Endothelial cell of umbilical vein (primary cell): ENCODE results near the gene PPME1. TPM values are rescaled to one million over a fixed set of nuclear protein-coding genes. Genes with fewer than 3 reads are reported as not detected.

Experiments used
- BruUV-seq: library from RNA; stranded (reverse); fragments of 400-500 nt; replicated peaks from 2 replicates; lab custom pipeline; 2021; lab: Mats Ljungman, UMichigan
- CTCF ChIA-PET: fragments of 300-600, 350-600 bp; sonication (Branson Sonifier 250); formaldehyde crosslinking; loops from one replicate; lab custom pipeline; 2021; ENCODE audit warnings: antibody characterized with exemption, inconsistent platforms; lab: Charles Lee
- POLR2A ChIA-PET: fragments of 300-600, 350-600 bp; sonication (Branson Sonifier 250); formaldehyde crosslinking; loops from one replicate; lab custom pipeline; 2021; ENCODE audit warnings: antibody characterized with exemption, inconsistent platforms; lab: Charles Lee
- DNase-seq: peaks from one replicate; pipeline ENCODE4 v3.0.0-alpha.2; 2011; ENCODE audit warnings: low read depth, low spot score
- FAIRE-seq: peaks from 2 replicates; lab custom pipeline; 2011; peaks lifted over from hg19 to GRCh38; lab: Jason Lieb, UNC
- H2AFZ ChIP-seq: 2 replicates; pipeline ENCODE4 v1.6.0; 2012; ENCODE audit warnings: low read depth, low read length, control low read depth, inconsistent platforms
- H3K27ac ChIP-seq: 2 replicates; pipeline ENCODE4 v1.5.1; 2011; ENCODE audit warnings: low read depth, mild to moderate bottlenecking, control low read depth, low read length, moderate library complexity; ENCODE audit not compliant: insufficient read depth
- H3K27me3 ChIP-seq, 2 experiments: 2 replicates each; pipeline versions ENCODE4 v1.6.0 to v1.6.1; 2011; ENCODE audit warnings: low read length in 2 of 2, mixed read lengths in 1 of 2; ENCODE audit not compliant: control insufficient read depth in 2 of 2, insufficient read depth in 2 of 2
- H3K36me3 ChIP-seq, 2 experiments: 2 replicates in 1 of 2; 3 replicates in 1 of 2; pipeline ENCODE4 v1.5.1; 2011; ENCODE audit warnings: low read length in 2 of 2, mild to moderate bottlenecking in 1 of 2, moderate library complexity in 1 of 2; ENCODE audit not compliant: control insufficient read depth in 2 of 2, insufficient read depth in 2 of 2; ENCODE audit errors: extremely low read depth in 1 of 2
- H3K4me1 ChIP-seq: 3 replicates; pipeline ENCODE4 v1.5.1; 2011; ENCODE audit warnings: mild to moderate bottlenecking, low read length; ENCODE audit not compliant: control insufficient read depth, insufficient read depth; ENCODE audit errors: extremely low read depth
- H3K4me2 ChIP-seq: 2 replicates; pipeline ENCODE4 v1.6.1; 2011; ENCODE audit warnings: low read length, control low read depth, mixed read lengths; ENCODE audit not compliant: insufficient read depth
- H3K4me3 ChIP-seq, 3 experiments: fragments of 200-600 bp in 1 of 3; sonication (generic), shearing (Covaris generic) in 1 of 3; replicated peaks in 1 of 3; 2 replicates each; pipeline ENCODE4 v1.5.1; 2011 to 2016; ENCODE audit warnings: control low read depth in 3 of 3, low read length in 3 of 3, mild to moderate bottlenecking in 2 of 3, inconsistent platforms in 1 of 3, low read depth in 1 of 3, moderate library complexity in 1 of 3; ENCODE audit not compliant: insufficient read depth in 1 of 3
- H3K79me2 ChIP-seq: 2 replicates; pipeline ENCODE4 v1.6.0; 2012; ENCODE audit warnings: low read length, inconsistent platforms; ENCODE audit not compliant: control insufficient read depth, insufficient read depth
- H3K9ac ChIP-seq: replicated peaks from 2 replicates; pipeline ENCODE3; 2011; ENCODE audit warnings: low read length, control low read depth; ENCODE audit not compliant: insufficient read depth; ENCODE audit errors: extremely low read depth
- H3K9me1 ChIP-seq: replicated peaks from 3 replicates; pipeline ENCODE4 v1.6.0; 2011; ENCODE audit warnings: mild to moderate bottlenecking, low read length; ENCODE audit not compliant: control insufficient read depth, insufficient read depth; ENCODE audit errors: extremely low read depth
- H3K9me3 ChIP-seq: replicated peaks from 2 replicates; pipeline ENCODE4 v1.5.1; 2012; ENCODE audit warnings: low read length, inconsistent platforms; ENCODE audit not compliant: control insufficient read depth, insufficient read depth
- H4K20me1 ChIP-seq: replicated peaks from 2 replicates; pipeline ENCODE3; 2011; ENCODE audit warnings: mild to moderate bottlenecking, low read length; ENCODE audit not compliant: control insufficient read depth, insufficient read depth; ENCODE audit errors: extremely low read depth
- EZH2 ChIP-seq: IDR thresholded peaks from 2 replicates; pipeline ENCODE4 v1.6.1; 2012; ENCODE audit warnings: borderline replicate concordance, low read depth, mild to moderate bottlenecking, moderate library complexity, low read length, inconsistent platforms; ENCODE audit not compliant: severe bottlenecking
- FOS ChIP-seq: IDR thresholded peaks from 2 replicates; pipeline ENCODE4 v1.6.1; 2011; ENCODE audit warnings: mild to moderate bottlenecking, low read length, moderate library complexity, borderline replicate concordance; ENCODE audit not compliant: insufficient read depth
- GATA2 ChIP-seq: IDR thresholded peaks from 2 replicates; pipeline ENCODE4 v1.7.0; 2011; ENCODE audit warnings: low read depth, mild to moderate bottlenecking, moderate library complexity, mixed read lengths, low read length; ENCODE audit not compliant: insufficient read length, insufficient read depth
- JUN ChIP-seq: IDR thresholded peaks from 2 replicates; pipeline ENCODE4 v1.6.1; 2011; ENCODE audit warnings: borderline replicate concordance, low read depth; ENCODE audit not compliant: insufficient read length, insufficient read depth
- MYC ChIP-seq: IDR thresholded peaks from one replicate; pipeline ENCODE4 v1.6.1; 2011; ENCODE audit warnings: mild to moderate bottlenecking, low read depth, low read length
- POLR2A ChIP-seq: IDR thresholded peaks from 2 replicates; pipeline ENCODE4 v1.6.1; 2012; ENCODE audit warnings: low read depth, mild to moderate bottlenecking, control low read depth, low read length
- POLR2AphosphoS5 ChIP-seq: IDR thresholded peaks from 2 replicates; pipeline ENCODE4 v1.6.1; 2012; ENCODE audit warnings: low read depth, mild to moderate bottlenecking, control low read depth, low read length, moderate library complexity; ENCODE audit not compliant: insufficient read depth
- dilution Hi-C: fragments of 300-500 bp; cut with MboI; formaldehyde crosslinking; loops from one replicate; pipeline ENCODE4 v1.15.0; 2019; ENCODE audit warnings: low sequenced_read_pairs; ENCODE audit not compliant: extremely low pct_ligation_motif_present
- intact Hi-C: fragments of 100-400 bp; cut with micrococcal nuclease; formaldehyde crosslinking; loops from one replicate; pipeline ENCODE4 v1.10.0; 2022
- polyA plus RNA-seq, 4 experiments: library from polyadenylated mRNA; depleted of rRNA in 3 of 4; stranded (reverse) in 3 of 4; unstranded in 1 of 4; fragments of >200 nt; gene quantifications; 2 replicates each; pipeline versions ENCODE4 v1.2.1 to v1.2.3, GENCODE V29; 2011 to 2012; ENCODE audit warnings: missing spikeins in 1 of 4
- total RNA-seq: library from RNA; stranded (reverse); gene quantifications from 2 replicates; pipeline ENCODE4 v1.2.3, GENCODE V29; 2021
- TF ChIP-seq, protein P1 (sequence below), 2 donors: IDR thresholded peaks; 1 replicate in 1 of 2; 2 replicates in 1 of 2; pipeline ENCODE4 v1.5.1; 2011; ENCODE audit warnings: low read length in 2 of 2, mild to moderate bottlenecking in 2 of 2, moderate library complexity in 2 of 2, control low read depth in 1 of 2, inconsistent platforms in 1 of 2, low read depth in 1 of 2; ENCODE audit not compliant: insufficient read depth in 1 of 2; ENCODE audit errors: extremely low read depth in 1 of 2
- TF ChIP-seq, protein P2 (sequence below): IDR thresholded peaks from 2 replicates; pipeline ENCODE4 v1.6.1; 2011; ENCODE audit not compliant: insufficient read depth, insufficient read length

PPME1 gene
- total and polyA plus RNA-seq, 2 donors (not counting 3 experiments of a cell fraction or from before 2014, with no cell fraction given): 37.2 to 49.9 TPM

DNA sequence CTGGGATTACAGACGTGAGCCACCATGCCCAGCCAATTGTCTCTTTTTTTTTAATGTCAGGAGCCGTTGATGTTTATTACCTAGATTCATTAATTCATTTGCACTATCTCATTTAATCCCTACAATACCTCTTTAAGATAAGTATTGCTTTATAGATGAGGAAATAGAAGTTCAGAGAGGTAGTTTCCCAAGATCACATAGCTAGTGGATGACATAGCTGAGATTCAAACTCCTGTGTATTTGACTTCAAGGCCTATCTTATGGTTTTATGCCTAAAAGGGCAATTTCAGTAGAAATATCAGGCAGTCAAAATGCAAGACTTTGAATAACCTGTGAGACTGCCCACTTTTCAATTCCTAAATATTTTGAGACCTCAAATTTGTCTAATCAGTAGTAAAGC lies 66.5 kb downstream of the PPME1 start:
- no TSS peak for BruUV-seq
- no peak overlapping the region for H3K9ac ChIP-seq
- DNase-seq (no peak), FAIRE-seq (no peak)
- dilution Hi-C loops: no loop called here
- H3K4me3 ChIP-seq: no peak overlapping the region
- no peaks in the 10 kb centered on the region for H3K9me1 ChIP-seq
- TF ChIP-seq FOS (no peak), JUN (no peak), GATA2 (no peak), MYC (no peak), POLR2AphosphoS5 (no peak), EZH2 (no peak), POLR2A (no peak)
- TF ChIP-seq, protein P1, sequence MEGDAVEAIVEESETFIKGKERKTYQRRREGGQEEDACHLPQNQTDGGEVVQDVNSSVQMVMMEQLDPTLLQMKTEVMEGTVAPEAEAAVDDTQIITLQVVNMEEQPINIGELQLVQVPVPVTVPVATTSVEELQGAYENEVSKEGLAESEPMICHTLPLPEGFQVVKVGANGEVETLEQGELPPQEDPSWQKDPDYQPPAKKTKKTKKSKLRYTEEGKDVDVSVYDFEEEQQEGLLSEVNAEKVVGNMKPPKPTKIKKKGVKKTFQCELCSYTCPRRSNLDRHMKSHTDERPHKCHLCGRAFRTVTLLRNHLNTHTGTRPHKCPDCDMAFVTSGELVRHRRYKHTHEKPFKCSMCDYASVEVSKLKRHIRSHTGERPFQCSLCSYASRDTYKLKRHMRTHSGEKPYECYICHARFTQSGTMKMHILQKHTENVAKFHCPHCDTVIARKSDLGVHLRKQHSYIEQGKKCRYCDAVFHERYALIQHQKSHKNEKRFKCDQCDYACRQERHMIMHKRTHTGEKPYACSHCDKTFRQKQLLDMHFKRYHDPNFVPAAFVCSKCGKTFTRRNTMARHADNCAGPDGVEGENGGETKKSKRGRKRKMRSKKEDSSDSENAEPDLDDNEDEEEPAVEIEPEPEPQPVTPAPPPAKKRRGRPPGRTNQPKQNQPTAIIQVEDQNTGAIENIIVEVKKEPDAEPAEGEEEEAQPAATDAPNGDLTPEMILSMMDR (IDR thresholded peaks at IDR 0.05; ENCODE audit: extremely low read depth in 1 of 2, insufficient read depth in 1 of 2, low read depth in 1 of 2, low read length in 2 of 2): no peak
- TF ChIP-seq, protein P2, sequence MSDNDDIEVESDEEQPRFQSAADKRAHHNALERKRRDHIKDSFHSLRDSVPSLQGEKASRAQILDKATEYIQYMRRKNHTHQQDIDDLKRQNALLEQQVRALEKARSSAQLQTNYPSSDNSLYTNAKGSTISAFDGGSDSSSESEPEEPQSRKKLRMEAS: no peak
- intact Hi-C loops: no loop called here
- no peak overlapping the region for H3K27ac ChIP-seq
- H4K20me1 ChIP-seq: no peaks in the 10 kb centered on the region
- no peak overlapping the region for H2AFZ ChIP-seq
- H3K4me2 ChIP-seq: no peak overlapping the region
- H3K36me3 ChIP-seq: peaks cover 0 to 4% of the 10 kb centered on the region in 2 experiments
- POLR2A ChIA-PET: no interaction called here
- no peaks in the 10 kb centered on the region for H3K4me1 ChIP-seq
- H3K27me3 ChIP-seq: no peaks in the 10 kb centered on the region
- H3K79me2 ChIP-seq: no peaks in the 10 kb centered on the region
- H3K9me3 ChIP-seq: no peaks in the 10 kb centered on the region
- CTCF ChIA-PET: interaction anchor here (1.5 kb wide), 1 partner anchor 18 kb away, joined by 4 read pairs; no protein-coding TSS in a partner anchor
